HepG2 (cell line): ENCODE data around the gene THSD4. TPM values are rescaled to one million over a fixed set of nuclear protein-coding genes. Genes with fewer than 3 reads are reported as not detected.

Experiments used
- CEBPB ChIP-seq: IDR thresholded peaks from 2 replicates; pipeline ENCODE4 v1.6.1; 2011; ENCODE audit warnings: low read depth, low read length, improper control_type of control experiment, borderline replicate concordance
- CREB1 ChIP-seq, 2 experiments: fragments of 450-650 bp in 1 of 2; IDR thresholded peaks; 2 replicates each; pipeline ENCODE4 v1.6.1; 2016 to 2017; ENCODE audit warnings: control low read depth in 1 of 2, mild to moderate bottlenecking in 1 of 2, missing compliant biosample characterization in 1 of 2, missing genetic modification characterization in 1 of 2
- ELF3 ChIP-seq: IDR thresholded peaks from 2 replicates; pipeline ENCODE4 v1.6.1; 2016; ENCODE audit warnings: missing genetic modification reagents, missing compliant biosample characterization
- FOSL1 ChIP-seq: sonication (generic); formaldehyde crosslinking; IDR thresholded peaks from 2 replicates; pipeline ENCODE4 v1.9.0; 2021; ENCODE audit warnings: missing genetic modification reagents, borderline replicate concordance
- HIVEP1 ChIP-seq: sonication (generic); formaldehyde crosslinking; IDR thresholded peaks from 2 replicates; pipeline ENCODE4 v1.4.0; 2020; ENCODE audit warnings: mild to moderate bottlenecking, missing genetic modification reagents
- HNF1A ChIP-seq, 2 experiments: sonication (generic) in 1 of 2; formaldehyde crosslinking in 1 of 2; IDR thresholded peaks; 2 replicates each; pipeline versions ENCODE4 v1.4.0 to v1.6.1; 2016 to 2020; ENCODE audit warnings: borderline replicate concordance in 1 of 2, low read depth in 1 of 2, mild to moderate bottlenecking in 1 of 2, missing genetic modification reagents in 1 of 2
- HNF4A ChIP-seq: sonication (generic); formaldehyde crosslinking; IDR thresholded peaks from 2 replicates; pipeline ENCODE4 v1.4.0; 2020; ENCODE audit warnings: missing genetic modification reagents
- JUN ChIP-seq: sonication (generic); formaldehyde crosslinking; IDR thresholded peaks from 2 replicates; pipeline ENCODE4 v1.4.0; 2020; ENCODE audit warnings: mild to moderate bottlenecking, missing genetic modification reagents
- KDM3A ChIP-seq: IDR thresholded peaks from 2 replicates; pipeline ENCODE4 v1.6.1; 2018; ENCODE audit warnings: low read depth, missing compliant biosample characterization
- PHF21A ChIP-seq: sonication (generic); formaldehyde crosslinking; IDR thresholded peaks from 2 replicates; pipeline ENCODE4 v1.5.0; 2020; ENCODE audit warnings: mild to moderate bottlenecking, missing genetic modification reagents
- RFX5 ChIP-seq: IDR thresholded peaks from 2 replicates; pipeline ENCODE4 v1.6.1; 2011; ENCODE audit warnings: low read depth, low read length, improper control_type of control experiment
- ZNF451 ChIP-seq: sonication (generic); formaldehyde crosslinking; IDR thresholded peaks from 2 replicates; pipeline ENCODE4 v1.5.0; 2020; ENCODE audit warnings: mild to moderate bottlenecking, missing genetic modification reagents
- polyA plus RNA-seq, 8 experiments: library from polyadenylated mRNA; depleted of rRNA in 3 of 8; stranded (reverse) in 7 of 8; unstranded in 1 of 8; fragments of >200 nt; fragmentation: Illumina TruSeq in 4 of 8; extraction: Trizol in 4 of 8; gene quantifications; 2 replicates each; pipeline versions ENCODE4 v1.2.1 to v1.2.3, GENCODE V29; 2011 to 2016; ENCODE audit warnings: low read depth in 4 of 8, missing spikeins in 1 of 8, mixed read lengths in 1 of 8; ENCODE audit not compliant: insufficient read depth in 1 of 8
- total RNA-seq, 5 experiments: library from RNA; depleted of rRNA; stranded (reverse); fragments of >200 nt; fragmentation: Illumina TruSeq; extraction: Trizol; gene quantifications; 2 replicates each; pipeline ENCODE4 v1.2.3, GENCODE V29; 2016; ENCODE audit warnings: low read depth in 1 of 5
- TF ChIP-seq, protein P1 (sequence below): IDR thresholded peaks from 2 replicates; pipeline ENCODE4 v1.4.0; 2020; ENCODE audit warnings: mild to moderate bottlenecking, missing genetic modification reagents
- TF ChIP-seq, protein P2 (sequence below): sonication (generic); IDR thresholded peaks from 2 replicates; pipeline ENCODE4 v1.6.1; 2016; ENCODE audit warnings: low read depth, borderline replicate concordance
- TF ChIP-seq, protein P3 (sequence below): sonication (generic); formaldehyde crosslinking; IDR thresholded peaks from 2 replicates; pipeline ENCODE4 v1.5.1; 2020; ENCODE audit warnings: mild to moderate bottlenecking, missing genetic modification reagents, moderate library complexity

Gene THSD4
- total and polyA plus RNA-seq, 2 of the 13 experiments (the other 11 are each of a cell fraction or from before 2014, with no cell fraction given), result 0.07 to 0.21 TPM

- TF ChIP-seq, protein P1, sequence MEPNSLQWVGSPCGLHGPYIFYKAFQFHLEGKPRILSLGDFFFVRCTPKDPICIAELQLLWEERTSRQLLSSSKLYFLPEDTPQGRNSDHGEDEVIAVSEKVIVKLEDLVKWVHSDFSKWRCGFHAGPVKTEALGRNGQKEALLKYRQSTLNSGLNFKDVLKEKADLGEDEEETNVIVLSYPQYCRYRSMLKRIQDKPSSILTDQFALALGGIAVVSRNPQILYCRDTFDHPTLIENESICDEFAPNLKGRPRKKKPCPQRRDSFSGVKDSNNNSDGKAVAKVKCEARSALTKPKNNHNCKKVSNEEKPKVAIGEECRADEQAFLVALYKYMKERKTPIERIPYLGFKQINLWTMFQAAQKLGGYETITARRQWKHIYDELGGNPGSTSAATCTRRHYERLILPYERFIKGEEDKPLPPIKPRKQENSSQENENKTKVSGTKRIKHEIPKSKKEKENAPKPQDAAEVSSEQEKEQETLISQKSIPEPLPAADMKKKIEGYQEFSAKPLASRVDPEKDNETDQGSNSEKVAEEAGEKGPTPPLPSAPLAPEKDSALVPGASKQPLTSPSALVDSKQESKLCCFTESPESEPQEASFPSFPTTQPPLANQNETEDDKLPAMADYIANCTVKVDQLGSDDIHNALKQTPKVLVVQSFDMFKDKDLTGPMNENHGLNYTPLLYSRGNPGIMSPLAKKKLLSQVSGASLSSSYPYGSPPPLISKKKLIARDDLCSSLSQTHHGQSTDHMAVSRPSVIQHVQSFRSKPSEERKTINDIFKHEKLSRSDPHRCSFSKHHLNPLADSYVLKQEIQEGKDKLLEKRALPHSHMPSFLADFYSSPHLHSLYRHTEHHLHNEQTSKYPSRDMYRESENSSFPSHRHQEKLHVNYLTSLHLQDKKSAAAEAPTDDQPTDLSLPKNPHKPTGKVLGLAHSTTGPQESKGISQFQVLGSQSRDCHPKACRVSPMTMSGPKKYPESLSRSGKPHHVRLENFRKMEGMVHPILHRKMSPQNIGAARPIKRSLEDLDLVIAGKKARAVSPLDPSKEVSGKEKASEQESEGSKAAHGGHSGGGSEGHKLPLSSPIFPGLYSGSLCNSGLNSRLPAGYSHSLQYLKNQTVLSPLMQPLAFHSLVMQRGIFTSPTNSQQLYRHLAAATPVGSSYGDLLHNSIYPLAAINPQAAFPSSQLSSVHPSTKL (CRISPR knock-in tag), result 0 out of 2 replicates have a peak, but pooled peaks have one; percentile 40
- TF ChIP-seq HNF1A (IDR thresholded peaks at IDR 0.05; ENCODE audit: low read depth), result peak; percentile 62; the same call in 1 of the 2 replicates
- TF ChIP-seq HNF1A (CRISPR knock-in tag; IDR thresholded peaks at IDR 0.05; ENCODE audit: borderline replicate concordance), result no peak
- no peak for TF ChIP-seq JUN (CRISPR knock-in tag)
- TF ChIP-seq CEBPB, result 0 out of 2 replicates have a peak, but pooled peaks have one; percentile 32
- TF ChIP-seq CREB1 (IDR thresholded peaks at IDR 0.05), result no peak
- TF ChIP-seq CREB1 (CRISPR knock-in tag; IDR thresholded peaks at IDR 0.05), result 0 out of 2 replicates have a peak, but pooled peaks have one; percentile 38
- TF ChIP-seq, protein P2, sequence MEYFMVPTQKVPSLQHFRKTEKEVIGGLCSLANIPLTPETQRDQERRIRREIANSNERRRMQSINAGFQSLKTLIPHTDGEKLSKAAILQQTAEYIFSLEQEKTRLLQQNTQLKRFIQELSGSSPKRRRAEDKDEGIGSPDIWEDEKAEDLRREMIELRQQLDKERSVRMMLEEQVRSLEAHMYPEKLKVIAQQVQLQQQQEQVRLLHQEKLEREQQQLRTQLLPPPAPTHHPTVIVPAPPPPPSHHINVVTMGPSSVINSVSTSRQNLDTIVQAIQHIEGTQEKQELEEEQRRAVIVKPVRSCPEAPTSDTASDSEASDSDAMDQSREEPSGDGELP, result peak; percentile 76
- no peak for TF ChIP-seq FOSL1 (CRISPR knock-in tag)
- TF ChIP-seq, protein P3, sequence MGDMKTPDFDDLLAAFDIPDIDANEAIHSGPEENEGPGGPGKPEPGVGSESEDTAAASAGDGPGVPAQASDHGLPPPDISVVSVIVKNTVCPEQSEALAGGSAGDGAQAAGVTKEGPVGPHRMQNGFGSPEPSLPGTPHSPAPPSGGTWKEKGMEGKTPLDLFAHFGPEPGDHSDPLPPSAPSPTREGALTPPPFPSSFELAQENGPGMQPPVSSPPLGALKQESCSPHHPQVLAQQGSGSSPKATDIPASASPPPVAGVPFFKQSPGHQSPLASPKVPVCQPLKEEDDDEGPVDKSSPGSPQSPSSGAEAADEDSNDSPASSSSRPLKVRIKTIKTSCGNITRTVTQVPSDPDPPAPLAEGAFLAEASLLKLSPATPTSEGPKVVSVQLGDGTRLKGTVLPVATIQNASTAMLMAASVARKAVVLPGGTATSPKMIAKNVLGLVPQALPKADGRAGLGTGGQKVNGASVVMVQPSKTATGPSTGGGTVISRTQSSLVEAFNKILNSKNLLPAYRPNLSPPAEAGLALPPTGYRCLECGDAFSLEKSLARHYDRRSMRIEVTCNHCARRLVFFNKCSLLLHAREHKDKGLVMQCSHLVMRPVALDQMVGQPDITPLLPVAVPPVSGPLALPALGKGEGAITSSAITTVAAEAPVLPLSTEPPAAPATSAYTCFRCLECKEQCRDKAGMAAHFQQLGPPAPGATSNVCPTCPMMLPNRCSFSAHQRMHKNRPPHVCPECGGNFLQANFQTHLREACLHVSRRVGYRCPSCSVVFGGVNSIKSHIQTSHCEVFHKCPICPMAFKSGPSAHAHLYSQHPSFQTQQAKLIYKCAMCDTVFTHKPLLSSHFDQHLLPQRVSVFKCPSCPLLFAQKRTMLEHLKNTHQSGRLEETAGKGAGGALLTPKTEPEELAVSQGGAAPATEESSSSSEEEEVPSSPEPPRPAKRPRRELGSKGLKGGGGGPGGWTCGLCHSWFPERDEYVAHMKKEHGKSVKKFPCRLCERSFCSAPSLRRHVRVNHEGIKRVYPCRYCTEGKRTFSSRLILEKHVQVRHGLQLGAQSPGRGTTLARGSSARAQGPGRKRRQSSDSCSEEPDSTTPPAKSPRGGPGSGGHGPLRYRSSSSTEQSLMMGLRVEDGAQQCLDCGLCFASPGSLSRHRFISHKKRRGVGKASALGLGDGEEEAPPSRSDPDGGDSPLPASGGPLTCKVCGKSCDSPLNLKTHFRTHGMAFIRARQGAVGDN (CRISPR knock-in tag), result no peak
- TF ChIP-seq KDM3A (CRISPR knock-in tag), result no peak
- no peak for TF ChIP-seq HIVEP1 (CRISPR knock-in tag)
- peak; percentile 75; the same call in 1 of the 2 replicates for TF ChIP-seq ELF3 (CRISPR knock-in tag)
- no peak for TF ChIP-seq RFX5
- no peak for TF ChIP-seq ZNF451 (CRISPR knock-in tag)
- 0 out of 2 replicates have a peak, but pooled peaks have one; percentile 36 for TF ChIP-seq PHF21A (CRISPR knock-in tag)
- TF ChIP-seq HNF4A (CRISPR knock-in tag), result peak; percentile 76
These were observed 617.4 kb downstream of the THSD4 start (continued) for GRCh38 chr15:71732636-71733035.
